LHCN-M2 (cell line): ENCODE measurements around the gene JCAD. TPM values are rescaled to one million over a fixed set of nuclear protein-coding genes. Genes with fewer than 3 reads are reported as not detected.

Source experiments
- DNase-seq: peaks from one replicate; pipeline ENCODE4 v3.0.0-alpha.2; 2012; ENCODE audit warnings: low read depth
- total RNA-seq: library from RNA; depleted of rRNA; stranded (reverse); fragments of >200 nt; gene quantifications from 2 replicates; pipeline ENCODE4 v1.2.3, GENCODE V29; 2014

JCAD gene
- total RNA-seq, 1 experiment from 2014 or later, result 12.8 TPM

DNA sequence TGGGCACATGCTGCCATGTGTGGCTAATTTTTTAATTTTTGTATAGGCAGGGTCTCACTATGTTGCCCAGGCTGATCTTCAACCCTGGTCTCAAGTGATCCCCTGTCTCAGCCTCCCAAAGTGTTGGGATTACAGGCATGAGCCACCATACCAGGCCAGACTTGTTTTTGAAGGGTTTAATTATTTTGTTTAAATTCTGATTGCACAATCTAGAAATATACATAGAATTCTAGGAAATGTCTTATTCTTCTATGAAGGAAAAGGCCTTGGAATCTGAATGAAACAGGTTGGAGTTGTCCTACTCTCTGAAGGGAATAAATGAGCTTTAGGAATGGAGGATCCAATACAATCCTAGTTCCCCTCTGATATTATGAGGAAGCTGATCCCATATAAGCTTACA, 15.5 kb upstream of the JCAD start:
- DNase-seq, result no peak

GRCh38 chr10:30074090-30074489, 14.7 kb upstream of the JCAD start:
- no peak for DNase-seq

- DNase-seq, result no peak
These were observed 14.3 kb upstream of the JCAD start for GRCh38 chr10:30073767-30074060.

DNA sequence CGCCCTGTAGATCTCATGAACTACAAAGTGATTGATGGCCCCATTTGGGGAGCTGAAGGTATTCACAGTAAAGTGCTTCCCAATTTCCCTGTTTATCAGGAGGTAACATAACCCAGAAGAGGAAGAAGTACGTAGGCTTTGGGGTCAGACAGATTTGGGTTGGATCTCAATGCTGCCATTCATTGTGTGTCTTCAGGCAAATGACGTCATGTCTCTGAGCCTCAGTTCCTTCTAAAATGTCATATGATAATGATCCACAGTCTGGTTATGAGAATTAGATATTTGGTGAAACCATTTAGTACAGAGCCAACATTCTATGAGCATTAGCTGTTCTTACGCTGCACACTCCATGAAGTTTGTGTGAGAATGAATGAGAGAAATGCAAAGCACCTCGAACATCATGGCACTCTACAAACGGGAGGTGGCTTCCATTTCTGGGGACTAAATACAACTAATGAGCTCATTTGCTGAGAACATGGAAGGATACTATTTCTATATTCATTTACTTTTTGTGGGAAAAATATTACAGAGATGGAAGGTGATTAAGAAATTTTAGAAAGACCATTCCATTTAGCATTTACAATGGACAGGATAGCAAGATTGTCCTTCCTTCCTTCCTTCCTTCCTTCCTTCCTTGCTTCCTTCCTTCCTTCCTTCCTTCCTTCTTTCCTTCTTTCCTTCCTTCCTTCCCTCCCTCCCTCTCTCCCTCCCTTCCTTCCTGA, 13.8 kb upstream of the JCAD start:
- no peak for DNase-seq

DNA sequence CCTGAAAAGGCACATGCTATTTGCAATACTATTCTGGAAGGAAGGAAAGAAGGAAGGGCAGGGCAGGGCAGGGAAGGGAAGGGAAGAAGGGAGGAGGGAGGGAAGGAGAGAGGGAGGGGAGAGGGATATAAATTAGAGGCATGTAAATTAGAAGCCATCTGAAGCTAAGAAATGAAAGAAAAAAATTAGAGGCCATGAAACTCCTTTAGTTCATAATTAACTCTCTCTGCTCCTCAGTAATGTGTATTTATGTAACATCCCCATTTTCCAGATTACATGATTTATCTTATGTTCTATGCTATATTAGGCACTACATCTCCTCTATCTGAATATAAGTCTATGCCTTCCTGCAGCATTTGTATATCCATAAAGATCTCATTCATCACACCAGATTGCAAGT, 12.7 kb upstream of the JCAD start:
- no peak for DNase-seq

GRCh38 chr10:30070001-30070685, 10.8 kb upstream of the JCAD start:
- no peak for DNase-seq

DNA sequence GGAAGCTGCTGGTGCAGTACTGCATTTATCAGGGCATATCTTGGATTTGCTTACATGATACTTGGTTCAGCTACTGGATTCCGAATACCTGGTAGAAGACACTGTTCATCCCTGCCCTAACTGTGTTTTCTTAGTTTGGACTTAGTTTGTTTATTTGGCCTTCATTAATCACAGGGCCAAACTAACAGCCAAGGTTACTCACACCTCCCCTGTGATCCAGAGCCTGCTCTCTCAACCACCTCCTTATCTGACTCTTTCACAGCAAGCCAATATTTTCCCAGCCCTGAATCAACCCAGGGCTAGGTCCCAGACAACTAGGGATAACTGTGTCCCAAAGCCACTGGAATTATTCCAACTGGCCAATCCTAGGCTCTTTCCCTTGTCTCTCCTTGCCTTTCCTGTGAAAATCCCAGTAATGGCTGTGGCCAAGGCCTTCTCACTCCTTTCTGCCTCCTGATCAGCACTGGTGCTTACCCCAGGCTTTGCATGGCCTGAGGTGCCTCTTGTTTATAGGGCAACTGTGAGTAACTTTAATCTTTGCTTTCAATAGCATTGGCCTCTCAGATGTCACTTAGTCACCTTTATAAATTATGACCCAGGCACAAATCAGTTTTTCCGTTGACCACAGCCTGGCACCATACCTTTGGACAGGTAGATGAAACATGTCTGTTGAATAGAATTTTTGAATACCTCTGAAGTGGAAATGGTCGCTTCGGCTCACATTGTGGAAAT, 9.3 kb upstream of the JCAD start:
- no peak for DNase-seq

DNA sequence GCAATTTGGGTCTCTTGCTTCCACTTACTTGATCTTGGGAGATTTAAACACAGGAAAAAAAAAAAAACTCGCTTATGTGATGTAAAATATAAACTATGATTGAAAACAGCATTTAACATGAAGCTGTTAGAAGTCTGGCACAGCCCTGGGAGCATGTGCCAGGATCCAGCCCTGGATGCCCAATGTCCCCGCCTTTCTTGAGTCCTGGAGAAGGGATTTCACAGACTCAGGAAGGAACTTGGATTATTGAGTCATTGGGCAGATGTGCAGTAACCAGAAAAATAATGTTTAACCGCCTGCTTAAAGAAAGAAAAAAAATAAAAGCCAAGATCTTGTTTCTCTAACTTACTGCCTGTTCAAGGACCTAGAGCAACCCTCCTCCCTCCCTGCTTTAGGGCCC, 3.7 kb upstream of the JCAD start:
- DNase-seq, result peak; percentile 86

DNA sequence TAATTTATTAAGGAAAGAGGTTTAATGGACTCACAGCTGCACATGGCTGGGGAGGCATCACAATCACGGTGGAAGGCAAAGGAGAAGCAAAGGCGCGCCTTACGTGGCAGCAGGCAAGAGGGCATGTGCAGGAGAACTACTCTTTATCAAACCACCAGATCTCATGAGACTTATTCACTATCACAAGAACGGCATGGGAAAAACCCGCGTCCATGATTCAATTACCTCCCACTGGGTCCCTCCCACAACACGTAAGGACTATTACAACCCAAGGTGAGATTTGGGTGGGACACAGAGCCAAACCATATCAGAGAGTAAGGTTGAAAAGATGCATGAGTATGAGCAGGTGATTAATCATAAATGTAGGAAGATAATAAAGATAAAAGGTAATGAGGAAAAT, 3.2 kb upstream of the JCAD start:
- DNase-seq, result no peak

DNA sequence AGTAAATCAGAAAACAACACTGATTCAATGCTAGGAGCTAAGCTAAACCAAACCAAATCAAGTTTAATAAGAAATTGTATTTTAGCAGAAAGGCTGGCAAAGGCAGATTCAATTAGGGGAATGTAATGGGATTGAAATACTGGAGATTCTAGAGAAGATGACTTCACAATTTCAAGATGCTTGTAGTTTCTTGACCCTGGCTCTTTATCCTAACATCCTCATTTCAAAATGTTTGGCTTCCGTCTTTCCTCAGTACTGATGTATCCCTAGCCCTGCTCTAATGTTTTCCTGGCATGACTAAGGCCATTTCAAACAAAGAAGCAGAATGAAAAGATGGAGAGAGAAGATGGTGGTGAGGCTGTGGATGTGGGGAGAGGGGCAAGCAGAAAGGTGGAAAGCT, 2.7 kb upstream of the JCAD start:
- peak; percentile 57 for DNase-seq

DNA sequence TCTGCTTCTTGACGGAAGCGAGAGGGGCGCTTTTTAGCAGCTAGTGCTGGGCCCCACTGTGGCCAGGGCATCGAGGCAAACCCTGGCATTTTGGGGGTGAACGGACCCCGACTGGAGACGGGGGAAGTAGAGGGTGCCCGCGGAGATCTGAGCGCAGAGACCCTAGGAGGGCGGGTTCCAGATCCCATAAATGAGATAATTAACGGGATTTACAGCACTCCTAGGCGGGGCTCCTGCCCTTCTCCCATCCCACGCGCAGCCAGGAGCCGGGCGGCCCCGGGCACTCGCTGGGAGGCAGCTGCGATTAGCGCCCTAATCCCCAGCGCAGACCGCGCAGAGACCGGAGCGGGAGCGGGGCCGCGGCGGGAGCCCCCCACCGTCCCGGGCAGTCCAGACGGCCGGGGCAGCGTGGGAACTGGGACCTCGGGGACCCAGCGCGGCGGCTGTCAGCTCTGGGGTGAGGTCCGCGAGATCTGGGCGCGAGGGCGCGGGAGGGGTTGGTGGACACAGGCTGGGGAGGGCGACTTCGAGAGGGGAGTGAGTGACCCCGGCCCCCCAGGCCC, 735 bp downstream of the JCAD start:
- DNase-seq, result no peak

- no peak for DNase-seq
These were observed 1.4 kb downstream of the JCAD start for GRCh38 chr10:30057894-30058556.

GRCh38 chr10:30057421-30057841, 2.0 kb downstream of the JCAD start:
- peak; percentile 63 for DNase-seq

GRCh38 chr10:30056767-30057355, 2.5 kb downstream of the JCAD start:
- no peak for DNase-seq

DNA sequence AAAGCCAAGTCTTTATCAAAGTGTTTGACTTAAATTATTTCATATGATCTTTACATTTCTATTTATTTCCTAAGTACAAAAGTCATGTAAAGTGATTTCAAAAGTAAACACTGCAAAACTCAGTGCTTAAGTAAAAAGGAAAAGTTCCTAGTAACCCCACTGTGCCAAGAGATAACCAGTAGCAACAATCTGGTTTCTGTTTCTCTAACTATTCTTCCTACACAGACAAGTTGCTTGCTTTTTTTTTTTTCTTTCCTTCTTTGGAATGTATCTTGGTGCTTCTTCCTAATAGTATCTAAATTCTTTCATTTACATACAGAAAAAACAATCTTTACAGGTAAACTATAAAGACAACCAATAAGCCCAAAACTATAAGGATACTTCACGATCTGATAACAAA, 3.1 kb downstream of the JCAD start:
- no peak for DNase-seq

- DNase-seq, result peak; percentile 56
These were observed 4.1 kb downstream of the JCAD start for GRCh38 chr10:30055226-30055662.

GRCh38 chr10:30052062-30052461, 7.3 kb downstream of the JCAD start:
- peak; percentile 41 for DNase-seq

DNA sequence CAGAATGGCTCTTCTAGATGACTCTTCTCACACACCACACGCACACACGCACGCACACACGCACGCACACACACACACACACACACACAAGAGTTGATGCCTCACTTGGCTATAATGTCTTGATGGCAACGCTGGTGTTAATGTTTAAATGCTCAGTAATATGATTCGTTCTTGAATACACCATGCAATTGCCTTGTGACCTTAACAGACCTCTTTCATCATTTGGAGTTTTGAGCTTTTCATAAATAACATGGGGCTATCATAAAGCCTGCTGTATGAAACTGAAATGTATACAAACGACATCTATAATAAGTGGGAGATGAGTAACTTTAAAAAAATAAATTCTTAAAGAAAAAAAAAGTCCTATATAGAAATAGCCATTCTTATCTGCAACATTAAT, 8.2 kb downstream of the JCAD start:
- no peak for DNase-seq

DNA sequence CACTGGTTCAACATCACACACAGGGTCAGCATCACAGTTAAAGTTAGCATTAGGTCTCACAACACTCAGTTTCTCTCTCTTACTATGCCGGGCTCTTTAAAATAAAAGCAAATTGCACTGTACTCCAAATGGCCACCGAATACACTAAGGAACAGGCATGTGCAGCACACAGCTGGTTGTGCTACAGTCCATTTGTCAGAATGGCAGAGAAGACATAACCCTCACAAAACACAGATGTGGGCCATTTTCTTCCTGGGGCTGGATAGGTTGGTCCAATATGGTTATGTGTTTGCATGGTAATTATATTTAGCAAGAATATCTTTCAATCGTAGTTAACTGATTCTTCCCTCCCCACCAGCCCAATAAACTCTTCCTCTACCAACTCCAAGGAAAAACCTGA, 9.0 kb downstream of the JCAD start:
- no peak for DNase-seq

DNA sequence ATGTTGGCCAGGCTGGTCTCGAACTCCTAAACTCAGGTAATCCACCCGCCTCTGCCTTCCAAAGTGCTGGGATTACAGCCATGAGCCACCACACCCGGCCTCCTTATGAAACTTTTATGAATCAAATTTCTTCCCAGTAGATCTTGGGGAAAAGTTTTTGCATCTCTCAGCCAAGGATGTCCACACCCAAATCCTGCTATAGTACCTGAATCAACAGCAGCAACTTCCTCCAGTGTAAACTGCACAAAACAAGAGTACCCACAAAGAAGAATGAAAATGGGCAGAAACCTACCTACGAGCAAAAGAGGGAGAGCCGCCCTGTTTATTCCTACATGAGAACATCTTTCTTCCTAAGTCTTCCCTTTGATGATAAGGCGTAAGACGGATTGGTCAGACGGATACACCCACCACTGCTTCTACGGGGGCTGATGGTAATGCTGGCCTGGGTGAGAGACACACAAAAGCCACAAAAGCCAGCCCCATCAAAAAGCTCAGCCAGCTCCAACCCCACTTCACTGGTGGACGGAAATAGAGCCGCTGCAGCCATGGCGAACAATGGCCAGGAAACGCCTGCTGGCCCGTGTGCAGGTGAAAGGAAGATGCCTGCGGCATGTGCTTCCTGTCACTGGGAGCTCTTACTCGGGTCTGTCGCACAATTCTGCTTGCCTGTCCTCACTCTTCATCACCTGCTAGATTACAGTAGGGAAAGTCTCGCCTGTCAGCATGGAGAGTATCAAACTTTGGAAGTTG, 10.4 kb downstream of the JCAD start:
- no peak for DNase-seq
